GM21526 (cell line): ENCODE data around the gene EXOC4.

Source experiments
- ATAC-seq: cut with Tn5 transposase; IDR thresholded peaks from one replicate; pipeline ENCODE4 v1.9.1; 2021; ENCODE audit warnings: moderate library complexity; ENCODE audit not compliant: unreplicated experiment, low FRiP score

Gene EXOC4

DNA sequence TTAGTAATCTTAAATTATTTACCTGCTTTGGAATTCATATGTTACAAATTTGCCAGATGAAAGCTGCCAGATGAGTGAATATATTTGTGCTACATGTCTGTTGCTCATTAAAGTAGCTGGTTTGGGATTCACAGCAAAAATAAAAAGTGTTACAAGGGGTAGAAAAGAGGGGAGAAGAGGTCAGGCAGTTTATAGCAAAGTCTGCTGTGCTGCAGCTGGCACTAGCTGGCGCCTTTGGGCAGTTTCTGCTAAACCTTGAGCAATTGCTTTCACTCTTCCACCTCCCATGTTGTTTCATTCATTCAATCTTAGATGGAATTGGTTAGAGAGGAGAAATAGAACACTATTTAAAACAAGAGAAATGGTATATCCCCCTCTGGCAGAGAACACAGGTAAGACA, 470.2 kb downstream of the EXOC4 start:
- ATAC-seq, result no peak

DNA sequence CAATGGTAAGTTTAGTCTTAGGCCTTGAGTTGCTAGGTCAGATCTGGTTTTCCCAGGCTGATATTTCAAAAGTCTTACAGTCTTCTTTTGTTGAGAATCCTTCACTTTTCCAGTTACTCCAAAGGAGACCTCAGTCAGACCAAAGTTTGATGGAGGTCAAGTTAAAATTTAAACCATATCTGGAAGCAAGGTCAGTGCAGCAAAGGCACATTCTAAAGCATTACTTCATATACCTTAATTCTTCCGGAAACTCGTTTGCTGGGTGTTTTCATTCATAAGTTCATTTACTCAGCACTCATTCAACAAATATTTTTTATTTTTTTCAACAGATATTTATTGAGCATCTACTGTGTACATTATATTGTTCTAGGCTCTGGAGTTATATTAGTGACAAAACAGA, 471.3 kb downstream of the EXOC4 start:
- no peak for ATAC-seq

DNA sequence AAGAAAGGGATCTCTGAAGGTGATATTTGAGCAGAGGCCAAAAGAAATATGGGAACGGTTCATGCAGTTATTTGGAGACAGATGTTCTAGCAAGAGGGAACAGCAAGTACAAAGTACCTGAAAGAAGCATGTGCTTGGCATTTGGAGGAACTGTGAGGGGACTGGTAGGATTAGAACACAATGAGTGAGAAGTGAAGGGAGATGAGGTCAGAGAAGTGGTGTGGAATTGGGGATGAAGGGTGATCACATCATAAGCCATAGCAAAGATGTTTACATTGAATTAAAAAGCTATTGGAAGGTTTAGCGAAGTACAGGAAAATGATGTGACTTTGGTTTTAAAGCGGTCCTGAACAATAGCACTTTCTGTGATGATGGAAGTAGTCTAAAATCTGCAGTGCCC, 471.8 kb downstream of the EXOC4 start:
- no peak for ATAC-seq

DNA sequence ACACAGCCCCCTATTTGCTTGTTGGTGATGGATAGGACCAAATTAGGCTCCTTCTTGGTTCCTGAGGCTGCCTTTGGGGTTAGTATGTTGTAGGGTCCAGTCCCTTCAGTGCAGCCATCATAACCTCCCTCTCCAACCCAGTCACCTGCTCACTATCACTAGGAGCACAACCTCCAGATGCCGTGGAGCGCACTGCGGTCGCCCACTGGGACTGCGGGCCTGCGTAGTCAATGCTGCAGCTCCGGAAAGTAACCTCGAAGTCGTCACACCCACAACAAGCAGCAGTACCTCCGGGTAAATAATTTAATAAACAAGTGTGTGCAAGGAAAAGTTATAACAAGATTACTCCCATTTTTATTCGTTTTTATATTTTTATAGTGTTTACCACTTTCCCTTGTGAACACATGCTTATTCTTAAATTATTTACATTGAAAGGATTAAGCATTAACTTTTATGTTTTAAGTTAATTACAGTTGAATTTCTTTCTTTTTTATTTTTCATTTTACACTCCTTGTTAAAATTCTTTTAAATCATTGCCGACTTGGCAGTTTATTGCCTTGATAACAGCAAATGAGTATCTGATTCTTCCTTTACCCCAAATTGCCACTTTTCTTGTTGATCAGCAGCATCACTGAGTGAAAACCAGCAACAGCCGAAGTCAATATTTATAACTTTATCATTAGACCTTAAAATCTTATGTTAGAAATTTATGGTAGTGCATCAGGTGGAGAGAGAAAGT, 474.8 kb downstream of the EXOC4 start:
- ATAC-seq, result no peak

DNA sequence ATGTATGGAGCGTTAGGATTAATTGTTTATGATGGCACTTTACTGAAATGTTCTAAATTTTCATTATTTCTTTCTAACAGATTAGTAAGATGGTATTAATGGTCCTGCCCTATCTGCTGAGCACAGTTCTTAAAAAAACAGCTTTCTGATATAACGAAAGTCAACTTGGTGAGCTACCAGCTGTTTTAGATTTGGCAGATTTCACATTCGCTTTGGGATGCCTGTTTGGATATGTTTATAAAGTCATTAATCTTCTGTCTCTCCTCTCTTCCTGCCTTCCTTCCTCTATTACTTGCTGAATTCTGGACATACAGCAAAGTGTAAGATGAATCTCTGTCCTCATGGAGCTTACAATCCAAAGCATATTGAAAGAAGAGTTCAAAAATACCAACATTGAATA, 477.5 kb downstream of the EXOC4 start:
- no peak for ATAC-seq

DNA sequence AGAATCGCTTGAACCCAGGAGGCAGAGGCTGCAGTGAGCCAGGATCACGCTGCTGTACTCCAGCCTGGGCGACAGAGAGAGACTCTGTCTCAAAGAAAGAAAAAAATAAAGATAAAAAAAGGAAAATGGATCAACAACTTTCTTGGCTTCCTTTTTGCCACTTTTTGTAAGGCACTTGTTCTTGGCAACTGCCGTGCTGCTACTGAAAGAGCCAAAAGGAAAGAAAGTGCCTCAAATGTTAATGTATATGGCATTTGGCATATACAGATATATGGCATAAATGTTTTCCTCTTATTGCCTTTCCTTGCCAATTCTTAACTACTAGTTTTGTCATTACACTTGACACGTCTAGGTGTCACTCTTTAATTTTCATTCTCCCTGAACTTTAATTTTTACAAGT, 480.5 kb downstream of the EXOC4 start:
- no peak for ATAC-seq

DNA sequence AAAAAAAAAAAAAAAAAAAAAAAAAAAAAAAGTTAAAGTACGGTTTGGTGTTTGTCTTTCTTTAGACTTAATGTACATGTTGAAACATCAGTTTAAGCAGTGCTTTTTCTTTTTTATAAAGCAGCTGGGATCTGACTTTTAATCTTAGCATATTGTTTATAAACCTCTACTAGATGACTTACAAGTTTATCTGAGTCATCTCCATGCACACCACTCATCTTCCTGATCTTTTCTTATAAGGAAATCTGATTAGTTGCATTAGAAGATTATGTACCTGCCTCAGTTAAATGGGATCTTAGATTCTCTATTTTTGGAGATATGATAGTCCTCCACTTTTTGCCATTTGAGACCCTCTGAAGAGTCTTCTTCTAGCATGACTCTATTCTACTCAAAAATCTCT, 482.3 kb downstream of the EXOC4 start:
- ATAC-seq, result no peak

DNA sequence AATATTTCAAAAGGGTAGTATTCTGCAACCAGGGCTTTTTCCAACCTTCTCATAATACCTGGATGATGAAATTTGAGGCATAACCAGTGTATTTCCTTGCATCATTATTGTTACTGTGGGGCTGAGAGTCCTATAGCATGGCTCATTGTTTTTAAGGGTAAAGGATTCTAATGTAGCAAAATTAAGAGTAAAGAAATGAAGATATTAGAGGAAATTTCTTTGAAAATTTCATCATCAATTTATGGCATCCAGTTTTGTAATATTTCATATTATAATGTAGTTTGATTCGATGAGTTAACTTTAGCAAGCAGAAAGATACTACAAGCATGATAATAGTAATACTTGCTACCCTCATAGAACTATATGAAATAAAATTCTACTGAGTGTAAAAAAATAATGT, 486.9 kb downstream of the EXOC4 start:
- no peak for ATAC-seq

DNA sequence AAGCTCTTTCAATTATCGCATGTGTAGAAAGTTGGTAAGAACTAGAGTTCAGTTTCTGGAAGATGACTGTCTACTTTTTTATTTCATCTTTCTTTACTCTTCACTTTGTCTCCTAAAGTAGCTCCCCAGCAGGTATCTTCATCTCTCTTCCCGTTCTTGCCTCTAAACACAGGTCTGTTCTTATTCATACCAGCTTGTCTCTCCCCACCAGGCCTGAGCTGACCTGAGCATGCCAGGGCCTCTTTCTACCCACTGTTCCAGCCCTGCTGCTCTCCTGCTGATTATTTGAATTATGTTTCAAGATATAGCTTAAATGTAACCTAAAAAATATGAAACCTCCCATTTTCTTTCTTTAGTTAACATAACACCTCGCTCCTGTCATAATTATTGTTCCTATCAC, 488.2 kb downstream of the EXOC4 start:
- ATAC-seq, result no peak

DNA sequence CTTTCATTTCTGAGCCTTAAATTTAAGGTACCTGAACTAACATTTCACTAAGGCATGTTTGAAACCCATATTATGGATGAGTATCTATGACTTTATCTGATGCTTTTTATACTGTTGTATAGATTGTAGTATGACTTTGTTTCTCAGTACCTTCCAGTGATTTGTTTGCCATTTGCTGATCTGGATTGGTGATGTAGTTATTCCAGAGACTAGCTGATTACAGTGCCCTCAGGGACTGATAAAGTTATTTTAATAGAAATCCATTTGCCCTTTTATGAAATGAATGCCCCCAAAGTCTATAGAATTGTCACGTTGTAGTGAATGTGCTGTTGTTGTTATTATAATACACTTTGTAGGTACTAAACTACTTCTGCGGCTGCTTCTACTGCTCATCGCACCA, 488.8 kb downstream of the EXOC4 start:
- ATAC-seq, result no peak

DNA sequence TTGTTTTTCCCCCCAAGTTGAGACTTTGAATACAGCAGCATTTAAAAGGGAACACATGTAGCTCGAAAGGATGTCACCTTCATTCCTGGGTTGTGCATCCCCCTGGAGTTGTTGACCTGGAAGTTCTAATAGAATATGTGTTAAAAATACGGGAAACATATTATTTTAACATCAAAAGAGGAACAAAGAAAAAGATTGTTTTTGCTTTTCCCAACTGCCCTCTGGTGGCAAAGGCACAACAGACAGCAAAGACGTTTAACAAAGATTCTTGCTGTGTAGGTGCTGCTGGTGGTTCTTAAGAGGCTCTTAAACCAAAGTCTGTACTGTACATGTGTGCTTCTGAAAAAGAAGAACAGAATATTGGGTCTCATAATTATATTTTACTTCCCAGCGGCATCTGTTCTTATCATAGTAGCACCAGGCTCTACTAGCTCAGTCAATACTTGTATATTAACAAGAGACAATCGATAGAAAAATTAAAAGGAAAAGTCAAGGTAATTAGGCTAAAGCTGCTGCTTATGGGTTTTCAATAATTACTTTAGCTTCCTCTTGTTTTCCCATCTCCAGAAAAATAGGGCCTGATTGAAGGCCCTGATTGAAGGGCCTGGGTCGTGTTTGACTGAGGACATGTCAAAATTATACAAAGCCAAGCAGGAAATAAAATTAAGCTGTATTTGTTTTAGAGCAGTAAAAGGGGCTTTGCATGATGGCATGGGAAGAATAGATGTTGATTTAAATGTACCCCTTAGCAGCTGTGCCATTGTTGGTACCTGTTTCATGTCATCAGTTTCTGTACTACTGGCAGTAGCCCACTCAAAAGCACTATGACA, 490.0 kb downstream of the EXOC4 start:
- no peak for ATAC-seq

DNA sequence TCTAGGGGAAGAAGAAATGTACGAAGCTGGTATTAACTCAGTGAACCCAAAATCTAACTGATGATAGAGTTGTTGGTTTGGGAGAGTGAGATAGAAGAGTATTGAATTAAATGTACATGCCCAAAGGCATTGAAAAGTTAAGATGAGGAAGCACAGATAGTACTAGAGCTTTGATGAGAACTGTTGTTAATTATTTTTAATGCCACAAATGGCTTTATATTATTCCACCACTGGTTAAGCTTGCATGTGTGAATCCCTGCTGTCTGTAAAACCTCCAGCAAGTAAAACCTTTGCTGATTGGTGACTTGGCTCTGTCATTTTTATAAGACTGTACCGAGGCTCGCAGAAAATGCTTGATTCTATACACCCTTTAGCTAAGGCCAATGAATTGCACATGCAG, 491.6 kb downstream of the EXOC4 start:
- ATAC-seq, result no peak

DNA sequence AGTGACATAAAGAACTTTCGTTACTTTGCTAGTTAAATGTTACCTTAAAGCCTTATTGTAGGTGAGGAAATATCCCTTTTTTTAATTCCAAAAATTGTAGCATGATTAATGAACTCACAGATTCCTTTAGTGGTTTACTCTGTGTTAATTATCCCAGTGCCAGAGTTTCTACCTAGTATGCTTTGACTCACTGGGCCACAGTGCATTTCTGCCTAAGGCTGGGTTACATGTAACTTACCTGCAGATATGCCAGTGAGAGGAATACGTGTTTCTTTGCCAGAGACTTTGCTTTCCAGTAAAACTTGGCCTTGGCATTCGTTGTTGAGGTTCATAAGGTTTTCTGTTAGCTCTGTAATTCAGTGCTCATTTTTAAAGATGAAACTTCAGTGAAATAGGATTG, 493.4 kb downstream of the EXOC4 start:
- no peak for ATAC-seq

DNA sequence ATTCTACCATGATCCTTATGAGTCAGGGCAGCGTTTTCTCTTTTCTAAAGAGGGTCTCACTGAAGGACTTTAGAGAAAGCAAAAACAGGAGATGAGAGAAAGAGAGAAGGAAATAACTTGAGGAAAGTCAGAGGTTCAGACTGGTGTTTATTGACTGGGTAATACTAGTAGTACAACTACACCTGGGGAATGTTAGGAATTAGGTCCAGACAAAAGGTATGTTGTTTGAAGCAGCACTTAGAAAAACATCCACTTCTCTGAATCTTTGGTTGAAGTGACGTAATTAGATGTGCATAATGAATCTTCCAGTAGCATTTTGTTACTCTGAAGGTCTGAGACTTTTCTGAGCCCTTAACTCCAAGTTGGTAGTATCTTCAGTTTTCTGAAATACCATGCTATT, 494.0 kb downstream of the EXOC4 start:
- ATAC-seq, result no peak

DNA sequence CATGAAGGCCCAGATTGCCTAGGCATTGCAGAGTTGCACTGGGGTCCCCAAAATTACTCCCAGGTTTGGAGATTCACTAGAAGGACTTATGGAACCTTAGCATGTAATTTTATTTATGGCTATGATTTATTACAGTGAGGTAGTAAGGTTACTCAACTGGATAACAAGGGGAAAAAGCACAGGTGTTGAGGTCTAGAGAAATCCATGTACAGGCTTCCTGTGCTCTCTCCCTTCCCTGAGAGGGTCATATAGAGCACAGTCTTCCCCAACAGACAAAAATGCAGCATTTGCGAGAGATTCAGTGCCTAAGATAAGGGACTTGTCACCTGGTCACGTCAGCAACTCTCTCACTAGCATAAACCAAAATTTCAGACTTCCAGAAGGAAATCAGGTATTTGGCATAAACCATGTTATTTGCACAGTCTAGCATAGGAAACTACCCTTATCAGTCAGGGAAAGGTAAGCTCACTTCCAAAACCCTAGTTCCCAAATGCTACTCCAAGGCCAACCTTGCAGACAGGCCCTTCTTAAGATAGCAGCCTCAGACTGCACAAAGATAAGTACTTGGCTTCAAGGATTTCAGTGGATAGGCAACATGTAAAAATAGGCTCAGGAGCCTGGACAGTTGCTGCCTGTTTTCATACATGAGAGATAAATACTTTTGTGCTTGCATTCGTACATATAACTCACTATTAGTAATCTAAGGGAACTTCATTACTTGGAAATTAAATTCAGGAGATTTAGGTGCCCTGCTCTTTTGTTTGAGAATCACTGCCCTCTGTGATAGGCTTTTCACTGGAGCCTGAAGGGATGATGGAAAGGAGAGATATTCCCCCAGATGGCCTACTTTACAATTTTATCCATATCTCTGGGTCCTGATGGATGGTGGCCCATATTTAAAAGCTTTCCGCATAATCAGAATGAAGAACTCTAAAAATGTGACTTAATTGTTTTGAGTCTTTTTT, 495.8 kb downstream of the EXOC4 start:
- ATAC-seq, result no peak

DNA sequence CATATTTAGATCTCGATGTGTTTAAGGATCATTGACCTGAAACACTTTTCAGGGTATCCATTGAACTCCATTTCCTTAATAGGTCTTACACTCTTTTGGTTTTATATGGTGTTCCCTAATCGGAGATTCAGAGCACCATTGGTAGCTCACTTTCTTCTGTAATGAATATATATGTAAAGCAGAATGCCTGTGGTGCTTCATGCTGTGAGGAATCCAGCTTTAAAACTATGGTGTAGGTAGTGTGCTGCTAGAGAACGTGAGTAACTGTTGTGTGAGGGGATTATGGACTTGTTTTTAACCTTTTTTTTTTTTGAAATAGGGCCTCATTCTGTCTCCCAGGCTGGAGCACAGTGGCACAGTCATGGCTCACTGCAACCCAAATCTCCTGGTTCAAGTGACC, 497.4 kb downstream of the EXOC4 start:
- no peak for ATAC-seq

DNA sequence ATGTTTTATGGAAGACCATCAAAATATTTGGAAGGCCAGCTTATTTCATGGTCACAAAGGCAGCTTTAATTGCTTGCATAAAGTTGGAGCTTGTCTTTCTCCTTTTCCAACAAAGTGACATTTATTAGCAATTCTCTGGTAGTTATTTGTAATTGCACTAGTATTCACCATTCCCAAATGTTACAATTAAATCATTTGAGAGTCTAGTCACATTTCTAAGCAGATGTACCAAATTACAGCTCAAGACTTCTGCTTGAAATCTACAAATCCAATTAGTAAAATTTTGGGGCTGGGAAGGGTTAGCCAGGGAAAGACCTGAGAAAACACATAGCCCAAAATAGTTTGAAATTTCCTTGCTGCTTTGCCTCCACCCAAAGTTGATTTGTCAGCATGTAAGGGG, 498.2 kb downstream of the EXOC4 start:
- ATAC-seq, result no peak

DNA sequence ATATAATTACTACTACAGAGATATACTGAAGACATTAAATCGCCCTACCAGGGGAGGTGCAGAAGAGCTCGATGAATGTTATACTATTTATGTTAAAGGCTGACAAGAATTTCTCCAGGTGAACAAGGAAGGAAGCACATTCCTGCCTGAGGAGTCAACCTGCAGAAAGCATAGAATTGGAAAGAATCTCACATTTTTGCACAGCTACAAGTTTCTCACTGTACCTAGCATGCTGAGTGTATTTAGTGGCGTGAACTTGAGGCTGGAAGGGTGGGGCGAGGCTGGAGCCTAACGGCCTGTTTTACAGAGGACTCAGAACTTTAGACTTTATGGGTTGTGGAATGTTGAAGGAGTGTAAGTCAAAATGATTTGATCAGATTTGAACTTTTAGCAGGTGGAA, 500.6 kb downstream of the EXOC4 start:
- no peak for ATAC-seq

DNA sequence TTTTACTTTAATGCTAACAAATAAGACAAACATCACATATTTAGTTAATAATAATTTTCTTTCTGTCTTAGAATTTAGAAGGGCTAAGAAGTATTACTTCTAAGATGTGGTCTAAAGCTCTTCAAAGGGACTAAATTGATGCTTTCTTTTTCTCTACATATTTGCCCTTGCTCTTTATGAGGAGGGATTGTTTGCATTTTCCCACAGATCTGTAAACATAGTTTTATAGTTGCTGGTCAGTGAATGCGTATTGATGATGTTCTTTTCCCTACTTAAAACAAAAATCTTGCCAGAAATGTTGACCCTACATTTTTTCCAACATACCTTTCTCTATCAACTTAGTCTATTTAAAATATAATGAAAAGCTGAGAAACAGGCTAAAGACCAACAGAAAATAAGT, 501.8 kb downstream of the EXOC4 start:
- ATAC-seq, result no peak

DNA sequence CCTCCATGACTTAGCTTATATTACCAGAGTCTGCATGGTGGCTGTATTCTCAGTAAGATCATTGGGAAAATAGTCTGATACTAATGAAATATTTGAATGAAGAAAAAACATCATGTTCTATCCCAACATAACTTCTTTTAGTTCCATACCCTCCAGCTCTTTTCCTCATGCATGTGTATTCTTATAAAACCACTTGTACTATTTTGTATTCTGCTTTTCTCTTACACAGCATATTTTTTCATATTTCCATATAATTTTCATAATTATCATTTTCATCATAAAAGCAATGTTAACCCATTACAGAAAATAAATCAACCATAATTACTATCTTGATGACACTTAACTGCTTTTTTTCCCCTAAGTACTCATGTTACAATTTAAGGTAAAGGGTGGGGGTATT, 503.0 kb downstream of the EXOC4 start:
- no peak for ATAC-seq

DNA sequence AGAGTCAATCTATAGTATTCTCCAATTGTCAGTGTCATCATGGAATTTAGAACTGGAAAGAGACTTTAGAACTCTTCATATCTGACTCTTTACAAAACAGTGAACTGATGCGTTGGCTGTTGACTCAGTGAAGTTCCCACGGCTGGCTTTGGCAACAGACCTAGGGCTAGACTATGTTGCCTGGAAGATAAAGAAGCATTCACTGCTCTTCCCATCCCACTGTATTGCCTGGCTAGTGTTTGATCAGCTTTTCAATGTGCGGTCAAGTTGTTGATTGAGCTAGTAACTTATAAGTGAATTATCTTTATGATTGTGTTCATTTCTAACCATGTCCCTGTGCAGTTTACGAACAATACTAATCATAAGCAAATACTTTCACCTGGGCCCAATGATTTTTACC, 508.6 kb downstream of the EXOC4 start:
- ATAC-seq, result no peak
